OCI-LY1 (cell line): Measurements from ENCODE around the gene GALNT17.

ENCODE experiments used
- H2AFZ ChIP-seq: fragments of 200-600 bp; sonication (generic), shearing (Covaris generic); 2 replicates; pipeline ENCODE4 v1.6.0; 2014; ENCODE audit warnings: antibody characterized with exemption, mild to moderate bottlenecking, low read length
- H3F3A ChIP-seq: fragments of 200-600 bp; sonication (generic), shearing (Covaris generic); 2 replicates; pipeline ENCODE4 v1.6.0; 2014; ENCODE audit warnings: mild to moderate bottlenecking, antibody characterized with exemption, low read length, moderate library complexity; ENCODE audit not compliant: insufficient read depth
- H3K27ac ChIP-seq: fragments of 200-600 bp; sonication (generic); 2 replicates; pipeline ENCODE4 v1.5.1; 2014; ENCODE audit warnings: low read length, mixed run types, mild to moderate bottlenecking, low read depth; ENCODE audit not compliant: poor library complexity, severe bottlenecking
- H3K27me3 ChIP-seq: fragments of 200-600 bp; sonication (generic); 2 replicates; pipeline ENCODE4 v1.6.0; 2014; ENCODE audit warnings: antibody characterized with exemption, mild to moderate bottlenecking, low read length, moderate library complexity; ENCODE audit not compliant: insufficient read depth
- H3K36me3 ChIP-seq: fragments of 200-600 bp; sonication (generic); 2 replicates; pipeline ENCODE4 v1.6.1; 2014; ENCODE audit warnings: mild to moderate bottlenecking, antibody characterized with exemption, low read length, moderate library complexity, mixed read lengths; ENCODE audit not compliant: insufficient read depth
- H3K4me1 ChIP-seq: fragments of 200-600 bp; sonication (generic); 2 replicates; pipeline ENCODE4 v1.5.1; 2014; ENCODE audit warnings: mild to moderate bottlenecking, low read length, moderate library complexity; ENCODE audit not compliant: insufficient read depth, severe bottlenecking
- H3K4me2 ChIP-seq: fragments of 200-600 bp; sonication (generic), shearing (Covaris generic); 2 replicates; pipeline ENCODE4 v1.6.1; 2014; ENCODE audit warnings: low read length
- H3K4me3 ChIP-seq: fragments of 200-600 bp; sonication (generic); 2 replicates; pipeline ENCODE4 v1.5.1; 2014; ENCODE audit warnings: low read length, low read depth, mild to moderate bottlenecking, mixed read lengths; ENCODE audit not compliant: poor library complexity, severe bottlenecking
- H3K79me2 ChIP-seq: fragments of 200-600 bp; shearing (Covaris generic); 2 replicates; pipeline ENCODE4 v1.6.1; 2016; ENCODE audit warnings: mixed run types, low read length, mixed read lengths; ENCODE audit not compliant: insufficient read depth
- H3K9ac ChIP-seq: fragments of 200-600 bp; sonication (generic), shearing (Covaris generic); 2 replicates; pipeline ENCODE4 v1.6.1; 2014; ENCODE audit warnings: mild to moderate bottlenecking, low read length, mixed read lengths
- H3K9me2 ChIP-seq: fragments of 200-600 bp; sonication (generic), shearing (Covaris generic); 2 replicates; pipeline ENCODE4 v1.6.1; 2014; ENCODE audit warnings: low read depth, mild to moderate bottlenecking, low read length, mixed read lengths
- H3K9me3 ChIP-seq: fragments of 200-600 bp; shearing (Covaris generic); 2 replicates; pipeline ENCODE4 v1.6.1; 2014; ENCODE audit warnings: low read length, mixed read lengths
- H4K20me1 ChIP-seq: fragments of 200-600 bp; sonication (generic), shearing (Covaris generic); 2 replicates; pipeline ENCODE4 v1.6.0; 2016; ENCODE audit warnings: mild to moderate bottlenecking, low read length; ENCODE audit not compliant: insufficient read depth
- CTCF ChIP-seq: fragments of 200-600 bp; sonication (generic), shearing (Covaris generic); IDR thresholded peaks from 2 replicates; pipeline ENCODE4 v1.5.1; 2017; ENCODE audit warnings: mild to moderate bottlenecking, antibody characterized with exemption, low read length, moderate library complexity, mixed read lengths
- EZH2 ChIP-seq: fragments of 200-600 bp; sonication (generic), shearing (Covaris generic); IDR thresholded peaks from 2 replicates; pipeline ENCODE4 v1.8.0; 2017; ENCODE audit warnings: borderline replicate concordance, mixed run types, mild to moderate bottlenecking, antibody characterized with exemption, low read length, moderate library complexity, mixed read lengths

The GALNT17 gene

GRCh38 chr7:71132377-71133231, 660 bp downstream of the GALNT17 start:
- H3K9me3 ChIP-seq: no peaks in the 10 kb centered on the region
- H3K27me3 ChIP-seq: no peaks in the 10 kb centered on the region; the same call in 1 of the 2 replicates
- H3K4me2 ChIP-seq: no peak overlapping the region
- no peaks in the 10 kb centered on the region for H3K9me2 ChIP-seq
- no peak overlapping the region for H2AFZ ChIP-seq
- H3K36me3 ChIP-seq: no peaks in the 10 kb centered on the region
- no peaks in the 10 kb centered on the region for H3K79me2 ChIP-seq
- H3K9ac ChIP-seq: no peak overlapping the region
- H3K4me3 ChIP-seq: no peak overlapping the region
- TF ChIP-seq EZH2 (no peak), CTCF (no peak)
- H4K20me1 ChIP-seq: no peaks in the 10 kb centered on the region
- H3K27ac ChIP-seq: no peak overlapping the region
- no peaks in the 10 kb centered on the region for H3K4me1 ChIP-seq
- H3F3A ChIP-seq: no peaks in the 10 kb centered on the region

- Histone ChIP-seq H3K4me2 (no peak overlapping the region), H4K20me1 (no peaks in the 10 kb centered on the region), H3K9me3 (no peaks in the 10 kb centered on the region), H3F3A (no peaks in the 10 kb centered on the region), H2AFZ (no peak overlapping the region), H3K79me2 (no peaks in the 10 kb centered on the region), H3K9ac (no peak overlapping the region), H3K4me1 (no peaks in the 10 kb centered on the region), H3K36me3 (no peaks in the 10 kb centered on the region), H3K27ac (no peak overlapping the region), H3K4me3 (no peak overlapping the region), H3K27me3 (no peaks in the 10 kb centered on the region; the same call in 1 of the 2 replicates), H3K9me2 (no peaks in the 10 kb centered on the region)
- TF ChIP-seq CTCF: no peak
These were observed 1.3 kb downstream of the GALNT17 start for GRCh38 chr7:71133232-71133622.

- no peaks in the 10 kb centered on the region for H3K4me1 ChIP-seq
- H3F3A ChIP-seq: no peaks in the 10 kb centered on the region
- no peaks in the 10 kb centered on the region for H3K79me2 ChIP-seq
- H3K9ac ChIP-seq: no peak overlapping the region
- H3K27ac ChIP-seq: no peak overlapping the region
- H3K4me2 ChIP-seq: no peak overlapping the region
- no peaks in the 10 kb centered on the region for H3K9me3 ChIP-seq
- no peak overlapping the region for H3K4me3 ChIP-seq
- H3K9me2 ChIP-seq: no peaks in the 10 kb centered on the region
- H2AFZ ChIP-seq: no peak overlapping the region
- H4K20me1 ChIP-seq: no peaks in the 10 kb centered on the region
- TF ChIP-seq EZH2 (no peak), CTCF (no peak)
- H3K27me3 ChIP-seq: no peaks in the 10 kb centered on the region; the same call in 1 of the 2 replicates
- H3K36me3 ChIP-seq: no peaks in the 10 kb centered on the region
These were observed 1.9 kb downstream of the GALNT17 start for GRCh38 chr7:71133856-71134255.
